GM19328 (cell line): ENCODE measurements around the gene GDPD5.

Experiments
- ATAC-seq: cut with Tn5 transposase; IDR thresholded peaks from one replicate; pipeline ENCODE4 v1.9.1; 2021; ENCODE audit warnings: mild to moderate bottlenecking, moderate library complexity; ENCODE audit not compliant: unreplicated experiment

GDPD5 gene

GRCh38 chr11:75558939-75559843, 33.5 kb upstream of the GDPD5 start:
- no peak for ATAC-seq

- no peak for ATAC-seq
These were observed 32.1 kb upstream of the GDPD5 start for GRCh38 chr11:75557666-75558494.

GRCh38 chr11:75556275-75556674, 30.5 kb upstream of the GDPD5 start:
- no peak for ATAC-seq

GRCh38 chr11:75555079-75555811, 29.5 kb upstream of the GDPD5 start:
- no peak for ATAC-seq

- ATAC-seq, result no peak
These were observed 28.7 kb upstream of the GDPD5 start for GRCh38 chr11:75554258-75555022.

- no peak for ATAC-seq
These were observed 28.1 kb upstream of the GDPD5 start for GRCh38 chr11:75553889-75554257.

- ATAC-seq, result no peak
These were observed 27.4 kb upstream of the GDPD5 start for GRCh38 chr11:75553182-75553581.

GRCh38 chr11:75549370-75549958, 23.7 kb upstream of the GDPD5 start:
- no peak for ATAC-seq

GRCh38 chr11:75548595-75549272, 23.0 kb upstream of the GDPD5 start:
- ATAC-seq, result no peak

GRCh38 chr11:75547617-75548058, 21.9 kb upstream of the GDPD5 start:
- no peak for ATAC-seq

GRCh38 chr11:75547177-75547576, 21.4 kb upstream of the GDPD5 start:
- no peak for ATAC-seq

GRCh38 chr11:75543806-75544205, 18.1 kb upstream of the GDPD5 start:
- no peak for ATAC-seq

- ATAC-seq, result no peak
These were observed 16.3 kb upstream of the GDPD5 start for GRCh38 chr11:75542088-75542438.

- no peak for ATAC-seq
These were observed 15.7 kb upstream of the GDPD5 start for GRCh38 chr11:75541193-75542087.

- ATAC-seq, result no peak
These were observed 14.0 kb upstream of the GDPD5 start for GRCh38 chr11:75539459-75540334.

GRCh38 chr11:75538150-75538942, 12.6 kb upstream of the GDPD5 start:
- no peak for ATAC-seq

GRCh38 chr11:75537740-75538139, 12.0 kb upstream of the GDPD5 start:
- no peak for ATAC-seq
